Adrenal gland (tissue), 12 donors: ENCODE data around the gene SURF4. TPM values are rescaled to one million over a fixed set of nuclear protein-coding genes. Genes with fewer than 3 reads are reported as not detected.

Source experiments
- DNase-seq, 7 donors: peaks; one replicate each; pipeline ENCODE4 v3.0.0-alpha.2; 2019 to 2020
- H3K27ac ChIP-seq, 5 donors: fragments of 200-600 bp; sonication (generic) in 4 of 5; 1 replicate in 3 of 5; 2 replicates in 2 of 5; pipeline versions ENCODE4 v1.5.1 to v1.8.0; 2016 to 2020; ENCODE audit warnings: mild to moderate bottlenecking in 1 of 5
- H3K27me3 ChIP-seq: fragments of 200-600 bp; 2 replicates; pipeline ENCODE4 v1.8.0; 2021
- H3K36me3 ChIP-seq, 2 donors: fragments of 200-600 bp; replicated peaks in 1 of 2; 1 replicate in 1 of 2; 2 replicates in 1 of 2; pipeline versions ENCODE4 v1.5.1 to v1.8.0; 2018 to 2022
- H3K4me1 ChIP-seq, 2 donors: fragments of 200-600 bp; replicated peaks in 1 of 2; 1 replicate in 1 of 2; 2 replicates in 1 of 2; pipeline versions ENCODE4 v1.5.1 to v1.8.0; 2018 to 2021
- H3K4me3 ChIP-seq, 4 donors: fragments of 200-600 bp; sonication (generic) in 3 of 4; one replicate each; pipeline ENCODE4 v1.5.1; 2016 to 2018
- H3K9me3 ChIP-seq, 3 donors: fragments of 200-600 bp; sonication (generic) in 1 of 3; replicated peaks in 1 of 3; 1 replicate in 2 of 3; 2 replicates in 1 of 3; pipeline versions ENCODE4 v1.5.1 to v1.8.0; 2016 to 2021
- POLR2A ChIP-seq, 2 donors: fragments of 450-650 bp; IDR thresholded peaks; one replicate each; pipeline ENCODE4 v1.6.1; 2017; ENCODE audit warnings: antibody characterized with exemption in 2 of 2, mild to moderate bottlenecking in 2 of 2, moderate library complexity in 1 of 2
- WGBS, 4 donors: extraction: QIAGEN DNeasy Blood & Tissue Kit in 2 of 4; methylation state at CpG; one replicate each; pipeline versions ENCODE4 v1.1.5 to v1.1.7; 2013 to 2017; 5-methylcytosine and 5-hydroxymethylcytosine counted together
- intact Hi-C, 2 donors: fragments of 100-400 bp; cut with DNase I; formaldehyde crosslinking; loops; one replicate each; pipeline versions ENCODE4 v1.14.1 to v1.15.0; 2022 to 2023
- polyA plus RNA-seq, 3 donors: library from polyadenylated mRNA; stranded (reverse); fragments of 200-250 nt in 2 of 3; fragments of 350-450 nt in 1 of 3; fragmentation: Illumina TruSeq in 1 of 3; extraction: RNeasy Lipid Tissue Mini Kit (QIAGEN cat#74804) in 1 of 3; gene quantifications; one replicate each; pipeline ENCODE4 v1.2.3, GENCODE V29; 2013 to 2014
- total RNA-seq, 9 donors: library from RNA; depleted of rRNA in 4 of 9; stranded (reverse); fragments of >200 nt in 4 of 9; fragments of 120-200 nt in 1 of 9; fragmentation: NEBNext Ultra II Directional in 1 of 9; extraction: Animal tissue kit (Norgen Biotek cat#: 25700) in 1 of 9; gene quantifications; one replicate each; pipeline versions ENCODE4 v1.1.0 to v1.2.4, GENCODE V29; 2013 to 2023
- TF ChIP-seq, protein P1 (sequence below), 6 experiments: fragments of 450-650 bp in 4 of 6; fragments of 200-600 bp in 2 of 6; sonication (generic) in 1 of 6; IDR thresholded peaks; 1 replicate in 5 of 6; 2 replicates in 1 of 6; pipeline versions ENCODE4 v1.5.1 to v1.8.0; 2016 to 2021; ENCODE audit warnings: antibody characterized with exemption in 6 of 6, mild to moderate bottlenecking in 2 of 6, moderate library complexity in 1 of 6
- donor health status: healthy with polysubstance abuse.
- donor health status: Bipolar disorder and iron deficiency.
- donor health status: DM: yes; HTN: yes; CAD: no.
- donor health status: DM: no; HTN: no; CAD: no.
- donor health status: DM: no; HTN: no; CAD: no.
- donor health status: DM: yes; HTN: yes; CAD: no.

Gene SURF4
- total and polyA plus RNA-seq, 12 donors, result 43.4 to 340 (median 177) TPM

DNA sequence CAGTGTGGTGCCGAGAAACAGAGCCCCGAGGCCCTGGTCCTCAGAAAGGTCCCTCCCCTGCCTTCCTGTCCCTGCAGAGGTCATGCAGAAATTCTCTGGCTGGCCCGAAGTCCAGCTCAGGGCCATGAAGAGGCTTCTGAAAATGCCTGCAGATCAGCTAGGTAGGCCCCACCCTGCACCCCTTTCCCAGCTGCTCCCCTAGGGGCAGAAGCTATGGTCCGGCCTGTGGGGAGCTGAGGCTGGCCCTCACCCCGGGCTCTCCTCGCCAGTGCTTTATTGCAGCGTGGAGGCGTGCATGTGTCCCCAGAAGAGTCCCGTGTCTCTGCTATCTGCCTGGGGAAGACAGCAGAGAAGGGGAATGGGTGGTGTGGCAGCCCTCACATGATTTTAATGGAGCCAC, 22.0 kb upstream of the SURF4 start:
- Histone ChIP-seq H3K27ac (no peak overlapping the region), H3K4me3 (no peak overlapping the region), H3K4me1 (no peaks in the 10 kb centered on the region), H3K36me3 (no peaks in the 10 kb centered on the region), H3K27me3 (peaks cover 7% of the 10 kb centered on the region), H3K9me3 (no peaks in the 10 kb centered on the region)
- DNase-seq, result no peak
- 63 to 80% (median 67%) methylated on average over 4 to 9 of the region's 9 CpGs for WGBS, 4 donors
- no peak for TF ChIP-seq POLR2A (IDR thresholded peaks at IDR 0.05)
- TF ChIP-seq, protein P1, sequence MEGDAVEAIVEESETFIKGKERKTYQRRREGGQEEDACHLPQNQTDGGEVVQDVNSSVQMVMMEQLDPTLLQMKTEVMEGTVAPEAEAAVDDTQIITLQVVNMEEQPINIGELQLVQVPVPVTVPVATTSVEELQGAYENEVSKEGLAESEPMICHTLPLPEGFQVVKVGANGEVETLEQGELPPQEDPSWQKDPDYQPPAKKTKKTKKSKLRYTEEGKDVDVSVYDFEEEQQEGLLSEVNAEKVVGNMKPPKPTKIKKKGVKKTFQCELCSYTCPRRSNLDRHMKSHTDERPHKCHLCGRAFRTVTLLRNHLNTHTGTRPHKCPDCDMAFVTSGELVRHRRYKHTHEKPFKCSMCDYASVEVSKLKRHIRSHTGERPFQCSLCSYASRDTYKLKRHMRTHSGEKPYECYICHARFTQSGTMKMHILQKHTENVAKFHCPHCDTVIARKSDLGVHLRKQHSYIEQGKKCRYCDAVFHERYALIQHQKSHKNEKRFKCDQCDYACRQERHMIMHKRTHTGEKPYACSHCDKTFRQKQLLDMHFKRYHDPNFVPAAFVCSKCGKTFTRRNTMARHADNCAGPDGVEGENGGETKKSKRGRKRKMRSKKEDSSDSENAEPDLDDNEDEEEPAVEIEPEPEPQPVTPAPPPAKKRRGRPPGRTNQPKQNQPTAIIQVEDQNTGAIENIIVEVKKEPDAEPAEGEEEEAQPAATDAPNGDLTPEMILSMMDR (IDR thresholded peaks at IDR 0.05), result no peak
- intact Hi-C loops, result no loop called here

DNA sequence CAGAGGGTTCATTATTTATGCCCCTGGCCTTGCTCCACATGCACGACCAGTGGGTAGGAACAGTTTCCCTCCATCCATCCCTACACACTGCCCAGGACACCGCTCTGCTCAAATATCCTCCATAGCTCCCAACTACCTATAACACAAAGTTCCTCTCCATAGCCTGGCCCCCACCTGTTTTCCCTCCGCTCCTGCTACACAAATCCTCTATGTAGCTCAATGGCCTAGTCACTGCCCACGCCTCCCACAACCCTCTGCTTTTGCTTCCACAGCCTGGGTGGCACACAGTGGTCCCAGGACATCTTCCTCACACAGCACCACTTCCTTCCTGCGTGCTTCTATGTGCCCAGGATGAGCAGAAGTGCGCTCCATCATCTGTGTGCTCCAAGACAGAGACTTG, 21.5 kb upstream of the SURF4 start:
- WGBS, 4 donors, result 72 to 80% (median 77%) methylated on average over 6 of the region's 6 CpGs
- H3K27me3 ChIP-seq, result peaks cover 7% of the 10 kb centered on the region
- H3K4me3 ChIP-seq, result no peak overlapping the region
- no peaks in the 10 kb centered on the region for H3K4me1 ChIP-seq
- DNase-seq, result no peak
- intact Hi-C loops, result no loop called here
- no peaks in the 10 kb centered on the region for H3K36me3 ChIP-seq
- no peaks in the 10 kb centered on the region for H3K9me3 ChIP-seq
- TF ChIP-seq, protein P1 (IDR thresholded peaks at IDR 0.05), result no peak
- TF ChIP-seq POLR2A (IDR thresholded peaks at IDR 0.05), result no peak
- H3K27ac ChIP-seq, result no peak overlapping the region

DNA sequence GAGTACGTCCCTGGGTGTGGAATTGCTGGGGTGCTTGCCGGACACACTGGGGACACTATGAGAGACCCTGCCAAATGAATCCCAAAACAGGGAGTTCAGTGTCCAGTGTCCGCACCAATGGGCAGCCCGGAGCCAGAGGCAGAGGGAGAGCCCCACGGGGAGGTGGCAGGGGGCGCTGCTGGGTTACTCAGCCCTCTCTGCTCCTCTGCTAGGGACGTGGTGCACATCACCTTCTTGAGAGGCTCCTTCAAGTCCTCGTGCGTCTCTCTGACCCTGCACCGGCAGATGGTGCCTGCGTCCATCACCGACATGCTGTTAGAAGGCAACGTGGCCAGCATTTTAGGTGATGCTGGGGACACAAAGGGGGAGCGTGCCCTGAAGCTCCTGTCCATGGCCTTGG, 21.1 kb upstream of the SURF4 start:
- DNase-seq, result peak in 1 of 7 donors; percentile 39
- Histone ChIP-seq H3K4me3 (no peak overlapping the region), H3K9me3 (no peaks in the 10 kb centered on the region), H3K36me3 (no peaks in the 10 kb centered on the region), H3K27me3 (peaks cover 7% of the 10 kb centered on the region), H3K27ac (no peak overlapping the region), H3K4me1 (no peaks in the 10 kb centered on the region)
- no peak for TF ChIP-seq POLR2A (IDR thresholded peaks at IDR 0.05)
- TF ChIP-seq, protein P1 (IDR thresholded peaks at IDR 0.05), result peak in 2 of 6 experiments; percentile 9 to 13
- 24 to 37% (median 34%) methylated on average over 5 to 14 of the region's 14 CpGs for WGBS, 4 donors
- intact Hi-C loops, result no loop called here

DNA sequence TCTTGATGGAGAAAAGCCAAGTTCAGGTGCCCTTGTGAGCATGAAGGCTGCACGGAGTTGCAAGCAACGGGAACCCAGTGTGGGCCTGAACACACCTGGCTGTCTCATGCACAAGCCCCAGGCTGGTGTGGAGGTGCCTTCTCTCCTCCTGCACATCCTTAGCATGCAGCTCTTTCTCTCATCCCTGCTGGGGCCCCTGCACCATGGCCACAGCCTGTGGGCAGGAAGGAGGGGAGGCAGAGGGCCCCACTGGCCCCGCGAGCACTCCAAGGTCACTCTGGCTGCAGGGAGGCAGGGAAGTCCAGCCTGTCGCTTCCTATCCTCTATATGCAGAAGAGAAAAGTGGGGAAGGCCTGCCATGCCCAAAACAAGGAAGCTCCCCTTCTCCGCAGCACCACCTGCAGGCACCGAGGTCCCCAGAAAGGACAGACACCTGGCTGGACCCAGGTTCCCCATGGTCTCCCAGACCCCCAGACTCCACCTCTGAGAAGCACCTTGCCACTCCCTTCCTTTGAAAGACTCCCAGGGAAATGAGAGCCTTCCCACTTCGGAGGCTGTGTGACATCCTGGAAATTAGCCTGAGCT, 18.9 kb upstream of the SURF4 start:
- H3K4me1 ChIP-seq, result no peaks in the 10 kb centered on the region
- TF ChIP-seq POLR2A (IDR thresholded peaks at IDR 0.05), result no peak
- TF ChIP-seq, protein P1 (IDR thresholded peaks at IDR 0.05), result no peak
- H3K4me3 ChIP-seq, result no peak overlapping the region
- no peaks in the 10 kb centered on the region for H3K36me3 ChIP-seq
- WGBS, 4 donors, result 13 to 28% (median 22%) methylated on average over 6 to 8 of the region's 8 CpGs
- DNase-seq, result no peak
- H3K9me3 ChIP-seq, result no peaks in the 10 kb centered on the region
- peaks cover 7% of the 10 kb centered on the region for H3K27me3 ChIP-seq
- intact Hi-C loops, result no loop called here
- H3K27ac ChIP-seq, result no peak overlapping the region
